Endothelial cell of umbilical vein (primary cell): ENCODE data around the gene SLC25A13. TPM values are rescaled to one million over a fixed set of nuclear protein-coding genes. Genes with fewer than 3 reads are reported as not detected.

Experiments used
- BruUV-seq: library from RNA; stranded (reverse); fragments of 400-500 nt; replicated peaks from 2 replicates; lab custom pipeline; 2021; lab: Mats Ljungman, UMichigan
- CTCF ChIA-PET: fragments of 300-600, 350-600 bp; sonication (Branson Sonifier 250); formaldehyde crosslinking; loops from one replicate; lab custom pipeline; 2021; ENCODE audit warnings: antibody characterized with exemption, inconsistent platforms; lab: Charles Lee
- POLR2A ChIA-PET: fragments of 300-600, 350-600 bp; sonication (Branson Sonifier 250); formaldehyde crosslinking; loops from one replicate; lab custom pipeline; 2021; ENCODE audit warnings: antibody characterized with exemption, inconsistent platforms; lab: Charles Lee
- DNase-seq: peaks from one replicate; pipeline ENCODE4 v3.0.0-alpha.2; 2011; ENCODE audit warnings: low read depth, low spot score
- FAIRE-seq: peaks from 2 replicates; lab custom pipeline; 2011; peaks lifted over from hg19 to GRCh38; lab: Jason Lieb, UNC
- H2AFZ ChIP-seq: 2 replicates; pipeline ENCODE4 v1.6.0; 2012; ENCODE audit warnings: low read depth, low read length, control low read depth, inconsistent platforms
- H3K27ac ChIP-seq: 2 replicates; pipeline ENCODE4 v1.5.1; 2011; ENCODE audit warnings: low read depth, mild to moderate bottlenecking, control low read depth, low read length, moderate library complexity; ENCODE audit not compliant: insufficient read depth
- H3K27me3 ChIP-seq, 2 experiments: 2 replicates each; pipeline versions ENCODE4 v1.6.0 to v1.6.1; 2011; ENCODE audit warnings: low read length in 2 of 2, mixed read lengths in 1 of 2; ENCODE audit not compliant: control insufficient read depth in 2 of 2, insufficient read depth in 2 of 2
- H3K36me3 ChIP-seq, 2 experiments: 2 replicates in 1 of 2; 3 replicates in 1 of 2; pipeline ENCODE4 v1.5.1; 2011; ENCODE audit warnings: low read length in 2 of 2, mild to moderate bottlenecking in 1 of 2, moderate library complexity in 1 of 2; ENCODE audit not compliant: control insufficient read depth in 2 of 2, insufficient read depth in 2 of 2; ENCODE audit errors: extremely low read depth in 1 of 2
- H3K4me1 ChIP-seq: 3 replicates; pipeline ENCODE4 v1.5.1; 2011; ENCODE audit warnings: mild to moderate bottlenecking, low read length; ENCODE audit not compliant: control insufficient read depth, insufficient read depth; ENCODE audit errors: extremely low read depth
- H3K4me2 ChIP-seq: 2 replicates; pipeline ENCODE4 v1.6.1; 2011; ENCODE audit warnings: low read length, control low read depth, mixed read lengths; ENCODE audit not compliant: insufficient read depth
- H3K4me3 ChIP-seq, 3 experiments: fragments of 200-600 bp in 1 of 3; sonication (generic), shearing (Covaris generic) in 1 of 3; replicated peaks in 1 of 3; 2 replicates each; pipeline ENCODE4 v1.5.1; 2011 to 2016; ENCODE audit warnings: control low read depth in 3 of 3, low read length in 3 of 3, mild to moderate bottlenecking in 2 of 3, inconsistent platforms in 1 of 3, low read depth in 1 of 3, moderate library complexity in 1 of 3; ENCODE audit not compliant: insufficient read depth in 1 of 3
- H3K79me2 ChIP-seq: 2 replicates; pipeline ENCODE4 v1.6.0; 2012; ENCODE audit warnings: low read length, inconsistent platforms; ENCODE audit not compliant: control insufficient read depth, insufficient read depth
- H3K9ac ChIP-seq: replicated peaks from 2 replicates; pipeline ENCODE3; 2011; ENCODE audit warnings: low read length, control low read depth; ENCODE audit not compliant: insufficient read depth; ENCODE audit errors: extremely low read depth
- H3K9me1 ChIP-seq: replicated peaks from 3 replicates; pipeline ENCODE4 v1.6.0; 2011; ENCODE audit warnings: mild to moderate bottlenecking, low read length; ENCODE audit not compliant: control insufficient read depth, insufficient read depth; ENCODE audit errors: extremely low read depth
- H3K9me3 ChIP-seq: replicated peaks from 2 replicates; pipeline ENCODE4 v1.5.1; 2012; ENCODE audit warnings: low read length, inconsistent platforms; ENCODE audit not compliant: control insufficient read depth, insufficient read depth
- H4K20me1 ChIP-seq: replicated peaks from 2 replicates; pipeline ENCODE3; 2011; ENCODE audit warnings: mild to moderate bottlenecking, low read length; ENCODE audit not compliant: control insufficient read depth, insufficient read depth; ENCODE audit errors: extremely low read depth
- CTCF ChIP-seq, 2 donors: IDR thresholded peaks; 1 replicate in 1 of 2; 2 replicates in 1 of 2; pipeline ENCODE4 v1.5.1; 2011; ENCODE audit warnings: low read length in 2 of 2, mild to moderate bottlenecking in 2 of 2, moderate library complexity in 2 of 2, control low read depth in 1 of 2, inconsistent platforms in 1 of 2, low read depth in 1 of 2; ENCODE audit not compliant: insufficient read depth in 1 of 2; ENCODE audit errors: extremely low read depth in 1 of 2
- EZH2 ChIP-seq: IDR thresholded peaks from 2 replicates; pipeline ENCODE4 v1.6.1; 2012; ENCODE audit warnings: borderline replicate concordance, low read depth, mild to moderate bottlenecking, moderate library complexity, low read length, inconsistent platforms; ENCODE audit not compliant: severe bottlenecking
- FOS ChIP-seq: IDR thresholded peaks from 2 replicates; pipeline ENCODE4 v1.6.1; 2011; ENCODE audit warnings: mild to moderate bottlenecking, low read length, moderate library complexity, borderline replicate concordance; ENCODE audit not compliant: insufficient read depth
- GATA2 ChIP-seq: IDR thresholded peaks from 2 replicates; pipeline ENCODE4 v1.7.0; 2011; ENCODE audit warnings: low read depth, mild to moderate bottlenecking, moderate library complexity, mixed read lengths, low read length; ENCODE audit not compliant: insufficient read length, insufficient read depth
- JUN ChIP-seq: IDR thresholded peaks from 2 replicates; pipeline ENCODE4 v1.6.1; 2011; ENCODE audit warnings: borderline replicate concordance, low read depth; ENCODE audit not compliant: insufficient read length, insufficient read depth
- MAX ChIP-seq: IDR thresholded peaks from 2 replicates; pipeline ENCODE4 v1.6.1; 2011; ENCODE audit not compliant: insufficient read depth, insufficient read length
- MYC ChIP-seq: IDR thresholded peaks from one replicate; pipeline ENCODE4 v1.6.1; 2011; ENCODE audit warnings: mild to moderate bottlenecking, low read depth, low read length
- POLR2A ChIP-seq: IDR thresholded peaks from 2 replicates; pipeline ENCODE4 v1.6.1; 2012; ENCODE audit warnings: low read depth, mild to moderate bottlenecking, control low read depth, low read length
- POLR2AphosphoS5 ChIP-seq: IDR thresholded peaks from 2 replicates; pipeline ENCODE4 v1.6.1; 2012; ENCODE audit warnings: low read depth, mild to moderate bottlenecking, control low read depth, low read length, moderate library complexity; ENCODE audit not compliant: insufficient read depth
- dilution Hi-C: fragments of 300-500 bp; cut with MboI; formaldehyde crosslinking; loops from one replicate; pipeline ENCODE4 v1.15.0; 2019; ENCODE audit warnings: low sequenced_read_pairs; ENCODE audit not compliant: extremely low pct_ligation_motif_present
- intact Hi-C: fragments of 100-400 bp; cut with micrococcal nuclease; formaldehyde crosslinking; loops from one replicate; pipeline ENCODE4 v1.10.0; 2022
- polyA plus RNA-seq, 4 experiments: library from polyadenylated mRNA; depleted of rRNA in 3 of 4; stranded (reverse) in 3 of 4; unstranded in 1 of 4; fragments of >200 nt; gene quantifications; 2 replicates each; pipeline versions ENCODE4 v1.2.1 to v1.2.3, GENCODE V29; 2011 to 2012; ENCODE audit warnings: missing spikeins in 1 of 4
- total RNA-seq: library from RNA; stranded (reverse); gene quantifications from 2 replicates; pipeline ENCODE4 v1.2.3, GENCODE V29; 2021

Gene SLC25A13
- total and polyA plus RNA-seq, 2 donors (not counting 3 experiments of a cell fraction or from before 2014, with no cell fraction given): 13.2 to 34.4 TPM

- DNase-seq: no peak
- H3K9me1 ChIP-seq: no peaks in the 10 kb centered on the region
- BruUV-seq: no TSS peak
- H3K4me1 ChIP-seq: no peaks in the 10 kb centered on the region
- dilution Hi-C loops (no loop called here), intact Hi-C loops (no loop called here)
- no peak for FAIRE-seq
- H3K27me3 ChIP-seq: no peaks in the 10 kb centered on the region
- no peak overlapping the region for H3K27ac ChIP-seq
- H3K9me3 ChIP-seq: no peaks in the 10 kb centered on the region
- TF ChIP-seq POLR2A (no peak), MYC (no peak), CTCF (IDR thresholded peaks at IDR 0.05; ENCODE audit: extremely low read depth in 1 of 2, insufficient read depth in 1 of 2, low read depth in 1 of 2, low read length in 2 of 2) (no peak), MAX (no peak), GATA2 (no peak), FOS (no peak), POLR2AphosphoS5 (no peak), EZH2 (no peak), JUN (no peak)
- H3K79me2 ChIP-seq: no peaks in the 10 kb centered on the region
- H3K9ac ChIP-seq: no peak overlapping the region
- H2AFZ ChIP-seq: no peak overlapping the region
- no peaks in the 10 kb centered on the region for H3K36me3 ChIP-seq
- H4K20me1 ChIP-seq: no peaks in the 10 kb centered on the region
- no peak overlapping the region for H3K4me3 ChIP-seq
- no peak overlapping the region for H3K4me2 ChIP-seq
- ChIA-PET CTCF (interaction anchor here (1.1 kb wide), 1 partner anchor 147 kb away, joined by 3 read pairs; no protein-coding TSS in a partner anchor), POLR2A (no interaction called here)
These were observed 119.8 kb downstream of the SLC25A13 start for GRCh38 chr7:96202102-96202501.
